H9 (cell line): Measurements from ENCODE around the gene VDAC2. TPM values are rescaled to one million over a fixed set of nuclear protein-coding genes. Genes with fewer than 3 reads are reported as not detected.

ENCODE experiments used
- DNase-seq: peaks from one replicate; pipeline ENCODE4 v3.0.0-alpha.2; 2017
- H2AFZ ChIP-seq: one replicate; pipeline ENCODE4 v1.6.1; 2013; ENCODE audit warnings: mild to moderate bottlenecking, low read length, control low read depth, moderate library complexity
- H2AK5ac ChIP-seq: 2 replicates; pipeline ENCODE4 v1.6.1; 2013; ENCODE audit warnings: low read length, control low read depth, mixed read lengths; ENCODE audit not compliant: insufficient read length
- H2BK120ac ChIP-seq: one replicate; pipeline ENCODE4 v1.6.1; 2013; ENCODE audit warnings: low read depth, mild to moderate bottlenecking, low read length, control low read depth, inconsistent platforms; ENCODE audit not compliant: poor library complexity, severe bottlenecking
- H2BK12ac ChIP-seq: 2 replicates; pipeline ENCODE4 v1.6.1; 2013; ENCODE audit warnings: low read length, control low read depth, mixed read lengths, low read depth; ENCODE audit not compliant: insufficient read length
- H2BK15ac ChIP-seq: 2 replicates; pipeline ENCODE4 v1.6.1; 2013; ENCODE audit warnings: low read depth, low read length, control low read depth
- H2BK20ac ChIP-seq: one replicate; pipeline ENCODE4 v1.6.1; 2013; ENCODE audit warnings: low read depth, mild to moderate bottlenecking, low read length, control low read depth, inconsistent platforms; ENCODE audit not compliant: poor library complexity, severe bottlenecking
- H2BK5ac ChIP-seq: 2 replicates; pipeline ENCODE4 v1.6.1; 2013; ENCODE audit warnings: low read length, control low read depth, mixed read lengths; ENCODE audit not compliant: insufficient read length
- H3K14ac ChIP-seq: 2 replicates; pipeline ENCODE4 v1.6.1; 2013; ENCODE audit warnings: low read length, control low read depth; ENCODE audit not compliant: insufficient read depth
- H3K18ac ChIP-seq: 2 replicates; pipeline ENCODE4 v1.6.1; 2013; ENCODE audit warnings: low read depth, mild to moderate bottlenecking, mixed read lengths, low read length, control low read depth; ENCODE audit not compliant: insufficient read length
- H3K23ac ChIP-seq: 2 replicates; pipeline ENCODE4 v1.6.1; 2013; ENCODE audit warnings: low read length, control low read depth, mixed read lengths, low read depth; ENCODE audit not compliant: insufficient read length
- H3K23me2 ChIP-seq: 2 replicates; pipeline ENCODE4 v1.6.1; 2013; ENCODE audit warnings: low read depth, mild to moderate bottlenecking, mixed read lengths, low read length, control low read depth; ENCODE audit not compliant: insufficient read length, poor library complexity, severe bottlenecking
- H3K27ac ChIP-seq: 2 replicates; pipeline ENCODE4 v1.5.1; 2013; ENCODE audit warnings: low read length, control low read depth, mixed read lengths, low read depth; ENCODE audit not compliant: insufficient read length
- H3K27me3 ChIP-seq: 2 replicates; pipeline ENCODE4 v1.6.1; 2013; ENCODE audit warnings: low read length, control low read depth, inconsistent platforms; ENCODE audit not compliant: insufficient read depth
- H3K4ac ChIP-seq: 2 replicates; pipeline ENCODE4 v1.6.1; 2013; ENCODE audit warnings: low read depth, mild to moderate bottlenecking, control low read depth, inconsistent platforms, low read length, moderate library complexity
- H3K4me1 ChIP-seq: 2 replicates; pipeline ENCODE4 v1.6.1; 2013; ENCODE audit warnings: low read length, control low read depth, inconsistent platforms; ENCODE audit not compliant: insufficient read depth
- H3K4me2 ChIP-seq: 2 replicates; pipeline ENCODE4 v1.6.1; 2013; ENCODE audit warnings: low read length, control low read depth, mixed read lengths; ENCODE audit not compliant: insufficient read length, insufficient read depth
- H3K56ac ChIP-seq: 2 replicates; pipeline ENCODE4 v1.6.1; 2013; ENCODE audit warnings: low read depth, mild to moderate bottlenecking, mixed read lengths, low read length, control low read depth; ENCODE audit not compliant: insufficient read length
- H3K79me1 ChIP-seq: 2 replicates; pipeline ENCODE4 v1.6.1; 2013; ENCODE audit warnings: low read depth, mild to moderate bottlenecking, moderate library complexity, low read length, control low read depth, inconsistent platforms; ENCODE audit not compliant: insufficient read depth, poor library complexity, severe bottlenecking
- H3K79me2 ChIP-seq: 2 replicates; pipeline ENCODE4 v1.6.1; 2013; ENCODE audit warnings: low read length, control low read depth, inconsistent platforms; ENCODE audit not compliant: insufficient read depth
- H3K9ac ChIP-seq: 2 replicates; pipeline ENCODE4 v1.6.1; 2013; ENCODE audit warnings: low read length, control low read depth, mixed read lengths; ENCODE audit not compliant: insufficient read length; ENCODE audit errors: extremely low read depth
- H3K9me3 ChIP-seq: one replicate; pipeline ENCODE4 v1.6.1; 2013; ENCODE audit warnings: low read depth, low read length, inconsistent platforms; ENCODE audit not compliant: control insufficient read depth
- H3T11ph ChIP-seq: one replicate; pipeline ENCODE4 v1.6.1; 2013; ENCODE audit warnings: mild to moderate bottlenecking, low read length, control low read depth, inconsistent platforms
- H4K20me1 ChIP-seq: one replicate; pipeline ENCODE4 v1.6.1; 2013; ENCODE audit not compliant: control insufficient read depth, insufficient read length, insufficient read depth
- H4K5ac ChIP-seq: 2 replicates; pipeline ENCODE4 v1.6.1; 2013; ENCODE audit warnings: low read depth, mild to moderate bottlenecking, mixed read lengths, low read length, control low read depth; ENCODE audit not compliant: insufficient read length
- H4K8ac ChIP-seq: replicated peaks from 2 replicates; pipeline ENCODE4 v1.6.1; 2013; ENCODE audit warnings: low read length, control low read depth, mixed read lengths, low read depth; ENCODE audit not compliant: insufficient read length
- H4K91ac ChIP-seq: 2 replicates; pipeline ENCODE4 v1.6.1; 2013; ENCODE audit warnings: low read depth, mild to moderate bottlenecking, moderate library complexity, mixed read lengths, low read length, control low read depth; ENCODE audit not compliant: insufficient read length
- H3K27ac Mint-ChIP-seq, 3 experiments: 2 replicates in 2 of 3; 3 replicates in 1 of 3; pipeline ENCODE4 v1.8.0; 2020 to 2021; ENCODE audit warnings: mixed read lengths in 3 of 3, mild to moderate bottlenecking in 1 of 3, moderate library complexity in 1 of 3
- H3K27me3 Mint-ChIP-seq: 2 replicates; pipeline ENCODE4 v1.8.0; 2021; ENCODE audit warnings: low read depth, mild to moderate bottlenecking, moderate library complexity, mixed read lengths
- H3K36me3 Mint-ChIP-seq, 3 experiments: 2 replicates in 2 of 3; 3 replicates in 1 of 3; pipeline ENCODE4 v1.8.0; 2020 to 2021; ENCODE audit warnings: low read depth in 3 of 3, mixed read lengths in 3 of 3; ENCODE audit not compliant: insufficient read depth in 1 of 3
- H3K4me1 Mint-ChIP-seq, 2 experiments: 2 replicates each; pipeline ENCODE4 v1.8.0; 2020; ENCODE audit warnings: mixed read lengths in 2 of 2
- H3K4me3 Mint-ChIP-seq, 2 experiments: 2 replicates in 1 of 2; 3 replicates in 1 of 2; pipeline ENCODE4 v1.8.0; 2020 to 2021; ENCODE audit warnings: mild to moderate bottlenecking in 2 of 2, mixed read lengths in 2 of 2, moderate library complexity in 1 of 2
- H3K9me3 Mint-ChIP-seq, 2 experiments: 2 replicates in 1 of 2; 3 replicates in 1 of 2; pipeline ENCODE4 v1.8.0; 2020; ENCODE audit warnings: mild to moderate bottlenecking in 2 of 2, mixed read lengths in 2 of 2, moderate library complexity in 1 of 2
- CTCF ChIP-seq: fragments of 200-600 bp; sonication (generic); conservative IDR thresholded peaks from 3 replicates; pipeline ENCODE4 v1.8.0; 2021; ENCODE audit warnings: antibody characterized with exemption, mild to moderate bottlenecking
- WGBS: extraction: QIAGEN DNeasy Blood & Tissue Kit; methylation state at CpG from one replicate; pipeline ENCODE4 v1.1.7; 2013; ENCODE audit warnings: missing lambda C conversion rate, low lambda C conversion rate, mixed read lengths; ENCODE audit not compliant: insufficient read length; ENCODE audit errors: extremely low coverage; 5-methylcytosine and 5-hydroxymethylcytosine counted together
- total RNA-seq: library from RNA; stranded (reverse); gene quantifications from 2 replicates; pipeline ENCODE4 v1.2.1, GENCODE V29; 2021

Gene VDAC2
- total RNA-seq, 1 experiment from 2014 or later, result 271 TPM

DNA sequence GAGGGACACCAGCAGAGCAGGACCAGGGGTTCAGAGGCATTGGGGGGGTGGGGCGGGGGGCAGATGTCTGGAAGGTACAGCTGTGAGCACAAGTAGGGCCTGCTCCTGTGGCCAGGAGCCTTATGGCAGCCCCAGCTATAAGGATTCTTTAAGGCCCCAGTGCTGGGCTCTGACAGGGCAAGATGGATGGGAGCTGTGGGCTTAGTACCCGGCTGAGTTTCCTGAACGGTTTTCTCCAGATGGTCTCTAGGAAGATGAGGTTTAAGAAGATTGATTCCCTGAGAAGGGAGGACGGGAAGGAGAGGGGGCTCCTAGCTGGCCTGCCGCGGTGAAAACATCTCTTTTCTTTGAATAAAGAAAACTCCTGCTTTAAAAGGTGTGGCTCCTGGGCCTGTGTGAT lies 55.3 kb downstream of the VDAC2 start:
- no CpG with 5 or more reads among the region's 6 CpGs for WGBS
- no peak overlapping the region for H3T11ph ChIP-seq
- no peak overlapping the region for H2AK5ac ChIP-seq
- Mint-ChIP-seq H3K9me3 (peaks cover 0 to 1% of the 10 kb centered on the region in 2 experiments; a peak in 3 of 5 replicates), H3K36me3 (no peaks in the 10 kb centered on the region; a peak in 1 of 7 replicates), H3K4me1 (no peaks in the 10 kb centered on the region), H3K27me3 (no peaks in the 10 kb centered on the region; the same call in 1 of the 2 replicates), H3K4me3 (no peak overlapping the region), H3K27ac (no peak overlapping the region; a peak in 1 of 7 replicates)
- no peak overlapping the region for H2BK120ac ChIP-seq
- no peak overlapping the region for H4K91ac ChIP-seq
- no peak overlapping the region for H2BK20ac ChIP-seq
- no peak overlapping the region for H4K5ac ChIP-seq
- TF ChIP-seq CTCF, result no peak
- H2BK15ac ChIP-seq, result no peak overlapping the region
- H3K27ac ChIP-seq, result no peak overlapping the region
- no peak overlapping the region for H3K4me2 ChIP-seq
- H3K27me3 ChIP-seq, result no peaks in the 10 kb centered on the region
- no peak overlapping the region for H2AFZ ChIP-seq
- H3K18ac ChIP-seq, result no peak overlapping the region
- DNase-seq, result no peak
- no peak overlapping the region for H3K23ac ChIP-seq
- no peaks in the 10 kb centered on the region for H3K79me2 ChIP-seq
- no peak overlapping the region for H2BK5ac ChIP-seq
- no peaks in the 10 kb centered on the region for H3K79me1 ChIP-seq
- no peak overlapping the region for H3K14ac ChIP-seq
- no peaks in the 10 kb centered on the region for H4K20me1 ChIP-seq
- no peaks in the 10 kb centered on the region for H3K9me3 ChIP-seq
- H3K4ac ChIP-seq, result no peak overlapping the region
- H3K56ac ChIP-seq, result no peak overlapping the region
- H4K8ac ChIP-seq, result no peak overlapping the region
- H3K23me2 ChIP-seq, result no peaks in the 10 kb centered on the region
- no peaks in the 10 kb centered on the region for H3K4me1 ChIP-seq
- no peak overlapping the region for H3K9ac ChIP-seq
- H2BK12ac ChIP-seq, result no peak overlapping the region
